Gastrocnemius medialis (tissue), 4 donors: Measurements from ENCODE around the gene CTSA.

Experiments
- POLR2A ChIP-seq, 2 donors: fragments of 450-650 bp; IDR thresholded peaks; one replicate each; pipeline ENCODE4 v1.6.1; 2017; ENCODE audit warnings: antibody characterized with exemption in 2 of 2, mild to moderate bottlenecking in 2 of 2, moderate library complexity in 2 of 2
- TF ChIP-seq, protein P1 (sequence below), 5 experiments: fragments of 450-650 bp in 3 of 5; fragments of 200-600 bp in 2 of 5; sonication (generic) in 2 of 5; IDR thresholded peaks in 4 of 5; conservative IDR thresholded peaks in 1 of 5; 1 replicate in 4 of 5; 2 replicates in 1 of 5; pipeline ENCODE4 v1.5.1; 2016 to 2019; ENCODE audit warnings: antibody characterized with exemption in 5 of 5, mild to moderate bottlenecking in 3 of 5, moderate library complexity in 3 of 5

DNA sequence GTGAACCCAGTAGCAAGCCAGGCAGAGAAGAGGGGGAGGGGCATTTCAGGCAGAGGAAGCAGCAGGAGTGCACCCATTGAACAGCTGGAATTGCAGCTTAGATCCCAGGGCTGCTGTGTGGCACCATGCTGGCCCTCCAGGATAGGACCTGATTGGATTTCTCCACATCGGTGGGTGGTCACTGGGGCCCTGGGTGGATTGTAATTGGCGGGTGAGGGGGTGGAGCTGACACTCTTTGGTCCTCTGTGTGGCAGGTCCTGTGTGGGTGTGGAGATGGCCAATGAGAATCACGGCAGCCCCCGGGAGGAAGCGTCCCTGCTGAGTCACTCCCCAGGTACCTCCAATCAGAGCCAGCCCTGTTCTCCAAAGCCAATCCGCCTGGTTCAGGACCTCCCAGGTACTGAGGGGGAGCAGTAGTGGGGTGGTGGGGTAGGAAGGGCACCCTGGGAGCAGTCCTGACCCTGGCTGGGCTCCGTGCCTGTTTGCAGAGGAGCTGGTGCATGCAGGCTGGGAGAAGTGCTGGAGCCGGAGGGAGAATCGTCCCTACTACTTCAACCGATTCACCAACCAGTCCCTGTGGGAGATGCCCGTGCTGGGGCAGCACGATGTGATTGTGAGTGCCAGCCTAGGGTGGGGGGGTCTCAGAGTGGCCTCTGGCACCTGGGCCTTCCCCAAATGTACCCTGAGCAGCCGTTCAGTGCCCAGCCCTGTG, 47.7 kb downstream of the CTSA start:
- TF ChIP-seq, protein P1, sequence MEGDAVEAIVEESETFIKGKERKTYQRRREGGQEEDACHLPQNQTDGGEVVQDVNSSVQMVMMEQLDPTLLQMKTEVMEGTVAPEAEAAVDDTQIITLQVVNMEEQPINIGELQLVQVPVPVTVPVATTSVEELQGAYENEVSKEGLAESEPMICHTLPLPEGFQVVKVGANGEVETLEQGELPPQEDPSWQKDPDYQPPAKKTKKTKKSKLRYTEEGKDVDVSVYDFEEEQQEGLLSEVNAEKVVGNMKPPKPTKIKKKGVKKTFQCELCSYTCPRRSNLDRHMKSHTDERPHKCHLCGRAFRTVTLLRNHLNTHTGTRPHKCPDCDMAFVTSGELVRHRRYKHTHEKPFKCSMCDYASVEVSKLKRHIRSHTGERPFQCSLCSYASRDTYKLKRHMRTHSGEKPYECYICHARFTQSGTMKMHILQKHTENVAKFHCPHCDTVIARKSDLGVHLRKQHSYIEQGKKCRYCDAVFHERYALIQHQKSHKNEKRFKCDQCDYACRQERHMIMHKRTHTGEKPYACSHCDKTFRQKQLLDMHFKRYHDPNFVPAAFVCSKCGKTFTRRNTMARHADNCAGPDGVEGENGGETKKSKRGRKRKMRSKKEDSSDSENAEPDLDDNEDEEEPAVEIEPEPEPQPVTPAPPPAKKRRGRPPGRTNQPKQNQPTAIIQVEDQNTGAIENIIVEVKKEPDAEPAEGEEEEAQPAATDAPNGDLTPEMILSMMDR (IDR thresholded peaks at IDR 0.05 in 4 of 5, conservative IDR thresholded peaks at IDR 0.05 in 1 of 5), result no peak
- no peak for TF ChIP-seq POLR2A (IDR thresholded peaks at IDR 0.05)
